Small intestine (tissue), 7 donors: ENCODE data around the gene HIGD1C. TPM values are rescaled to one million over a fixed set of nuclear protein-coding genes. Genes with fewer than 3 reads are reported as not detected.
"Not testable (repeated sequence)": the region's sequence is repeated elsewhere in the genome, so short reads cannot be mapped to it uniquely, and the experiment has no call there.

ENCODE experiments used
- DNase-seq, 2 donors: peaks; one replicate each; pipeline versions ENCODE4 v3.0.0 to v3.0.0-alpha.2; 2013
- FAIRE-seq: peaks from 2 replicates; lab custom pipeline; 2012; peaks lifted over from hg19 to GRCh38; lab: Jason Lieb, UNC
- H3K27ac ChIP-seq, 3 donors: one replicate each; pipeline ENCODE4 v1.5.1; 2013; ENCODE audit warnings: low read length in 2 of 3, mild to moderate bottlenecking in 2 of 3, control low read depth in 1 of 3, inconsistent platforms in 1 of 3, low read depth in 1 of 3, moderate library complexity in 1 of 3
- H3K27me3 ChIP-seq, 3 donors: one replicate each; pipeline ENCODE4 v1.6.1; 2013; ENCODE audit warnings: low read length in 3 of 3, inconsistent platforms in 1 of 3; ENCODE audit not compliant: control insufficient read depth in 3 of 3, insufficient read depth in 3 of 3
- H3K36me3 ChIP-seq, 3 donors: one replicate each; pipeline ENCODE4 v1.6.1; 2013; ENCODE audit warnings: low read length in 3 of 3, inconsistent platforms in 1 of 3, low read depth in 1 of 3, mild to moderate bottlenecking in 1 of 3, moderate library complexity in 1 of 3; ENCODE audit not compliant: control insufficient read depth in 3 of 3, insufficient read depth in 2 of 3
- H3K4me1 ChIP-seq, 3 donors: one replicate each; pipeline ENCODE4 v1.6.1; 2013; ENCODE audit warnings: low read length in 2 of 3, inconsistent platforms in 1 of 3, low read depth in 1 of 3, mild to moderate bottlenecking in 1 of 3, moderate library complexity in 1 of 3; ENCODE audit not compliant: control insufficient read depth in 3 of 3, insufficient read depth in 2 of 3
- H3K4me3 ChIP-seq, 3 donors: one replicate each; pipeline ENCODE4 v1.5.1; 2013; ENCODE audit warnings: low read length in 3 of 3, control low read depth in 1 of 3, inconsistent platforms in 1 of 3, low read depth in 1 of 3, mild to moderate bottlenecking in 1 of 3, moderate library complexity in 1 of 3
- H3K9me3 ChIP-seq, 2 donors: one replicate each; pipeline ENCODE4 v1.6.1; 2013; ENCODE audit warnings: low read depth in 1 of 2, low read length in 1 of 2; ENCODE audit not compliant: control insufficient read depth in 2 of 2, insufficient read depth in 1 of 2
- WGBS, 3 donors: extraction: QIAGEN DNeasy Blood & Tissue Kit; methylation state at CpG; one replicate each; pipeline ENCODE4 v1.1.7; 2013; 5-methylcytosine and 5-hydroxymethylcytosine counted together
- polyA plus RNA-seq, 4 donors: library from polyadenylated mRNA; stranded (reverse) in 3 of 4; unstranded in 1 of 4; fragments of 200-250 nt in 3 of 4; fragments of 120-200 nt in 1 of 4; gene quantifications; one replicate each; pipeline versions ENCODE4 v1.2.1 to v1.2.3, GENCODE V29; 2013
- donor health status: healthy with polysubstance abuse.
- donor health status: control.
- donor health status: control.
- donor health status: Bipolar disorder and iron deficiency.
- donor health status: healthy.

The HIGD1C gene
- polyA plus RNA-seq, 4 donors: not detected

GRCh38 chr12:51008329-51009055 is 56.1 kb downstream of the HIGD1C start:
- no peak for DNase-seq
- Histone ChIP-seq H3K4me1 (peaks cover 0 to 23% (median 6%) of the 10 kb centered on the region in 3 donors), H3K27me3 (no peaks in the 10 kb centered on the region), H3K4me3 (no peak overlapping the region), H3K27ac (peak overlapping the region in 1 of 3 donors; percentile 59), H3K36me3 (peaks cover 4 to 40% (median 7%) of the 10 kb centered on the region in 3 donors), H3K9me3 (no peaks in the 10 kb centered on the region)
- no peak for FAIRE-seq
- WGBS, 3 donors: 82 to 91% (median 85%) methylated on average over 1 of the region's 1 CpG

GRCh38 chr12:51009056-51009440 is 56.7 kb downstream of the HIGD1C start:
- Histone ChIP-seq H3K9me3 (no peaks in the 10 kb centered on the region), H3K36me3 (peaks cover 4 to 39% (median 7%) of the 10 kb centered on the region in 3 donors), H3K27ac (peak overlapping the region in 1 of 3 donors; percentile 59), H3K27me3 (no peaks in the 10 kb centered on the region), H3K4me3 (no peak overlapping the region), H3K4me1 (peaks cover 0 to 23% (median 6%) of the 10 kb centered on the region in 3 donors)
- 16 to 47% (median 45%) methylated on average over 8 of the region's 8 CpGs for WGBS, 3 donors
- DNase-seq (peak; percentile 78 to 90), FAIRE-seq (no peak)

- FAIRE-seq (no peak), DNase-seq (no peak)
- H3K27me3 ChIP-seq: no peaks in the 10 kb centered on the region
- H3K4me3 ChIP-seq: no peak overlapping the region
- H3K27ac ChIP-seq: no peak overlapping the region
- 75 to 81% (median 76%) methylated on average over 4 of the region's 4 CpGs for WGBS, 3 donors
- H3K4me1 ChIP-seq: peaks cover 0 to 14% (median 6%) of the 10 kb centered on the region in 3 donors
- no peaks in the 10 kb centered on the region for H3K9me3 ChIP-seq
- peaks cover 0 to 27% (median 0%) of the 10 kb centered on the region in 3 donors for H3K36me3 ChIP-seq
These were observed 59.6 kb downstream of the HIGD1C start for GRCh38 chr12:51011955-51012354.

GRCh38 chr12:51012570-51013236 is 60.4 kb downstream of the HIGD1C start:
- Histone ChIP-seq H3K9me3 (no peaks in the 10 kb centered on the region), H3K4me1 (peaks cover 0 to 14% (median 6%) of the 10 kb centered on the region in 3 donors), H3K4me3 (no peak overlapping the region), H3K36me3 (peaks cover 0 to 20% (median 0%) of the 10 kb centered on the region in 3 donors), H3K27me3 (no peaks in the 10 kb centered on the region), H3K27ac (no peak overlapping the region)
- 78 to 82% (median 80%) methylated on average over 5 of the region's 5 CpGs for WGBS, 3 donors
- DNase-seq (no peak), FAIRE-seq (no peak)

GRCh38 chr12:51013441-51013840 is 61.1 kb downstream of the HIGD1C start:
- WGBS, 3 donors: 71 to 87% (median 83%) methylated on average over 7 of the region's 7 CpGs
- peak in 1 of 2 donors; percentile 40 for DNase-seq
- Histone ChIP-seq H3K27ac (no peak overlapping the region), H3K27me3 (no peaks in the 10 kb centered on the region), H3K4me1 (peaks cover 0 to 10% (median 6%) of the 10 kb centered on the region in 3 donors), H3K4me3 (no peak overlapping the region), H3K36me3 (peaks cover 0 to 17% (median 0%) of the 10 kb centered on the region in 3 donors), H3K9me3 (no peaks in the 10 kb centered on the region)
- no peak for FAIRE-seq

GRCh38 chr12:51014467-51014866 is 62.1 kb downstream of the HIGD1C start:
- not testable (repeated sequence) for H3K27ac ChIP-seq, H3K4me1 ChIP-seq, DNase-seq, H3K27me3 ChIP-seq, FAIRE-seq, H3K4me3 ChIP-seq, H3K9me3 ChIP-seq
- WGBS, 3 donors: 92 to 94% (median 92%) methylated on average over 9 of the region's 9 CpGs
- peaks cover 0 to 19% (median 0%) of the 10 kb centered on the region in 3 donors for H3K36me3 ChIP-seq

GRCh38 chr12:51017452-51017851 is 65.1 kb downstream of the HIGD1C start:
- Histone ChIP-seq H3K4me1 (peaks cover 2 to 13% (median 6%) of the 10 kb centered on the region in 3 donors), H3K27me3 (no peaks in the 10 kb centered on the region), H3K27ac (no peak overlapping the region), H3K9me3 (no peaks in the 10 kb centered on the region), H3K4me3 (no peak overlapping the region), H3K36me3 (peaks cover 0 to 25% (median 0%) of the 10 kb centered on the region in 3 donors)
- DNase-seq (no peak), FAIRE-seq (no peak)

GRCh38 chr12:51018956-51019355 is 66.6 kb downstream of the HIGD1C start:
- H3K4me1 ChIP-seq: peaks cover 2 to 26% (median 6%) of the 10 kb centered on the region in 3 donors
- H3K4me3 ChIP-seq: no peak overlapping the region
- WGBS, 3 donors: 92 to 98% (median 97%) methylated on average over 2 of the region's 2 CpGs
- no peaks in the 10 kb centered on the region for H3K9me3 ChIP-seq
- FAIRE-seq (no peak), DNase-seq (no peak)
- H3K36me3 ChIP-seq: peaks cover 0 to 23% (median 0%) of the 10 kb centered on the region in 3 donors
- no peak overlapping the region for H3K27ac ChIP-seq
- no peaks in the 10 kb centered on the region for H3K27me3 ChIP-seq
